Keratinocyte (primary cell): ENCODE data around the gene P2RY8. TPM values are rescaled to one million over a fixed set of nuclear protein-coding genes. Genes with fewer than 3 reads are reported as not detected.
"Not testable (repeated sequence)": the region's sequence is repeated elsewhere in the genome, so short reads cannot be mapped to it uniquely, and the experiment has no call there.

Experiments used
- DNase-seq: peaks from one replicate; pipeline ENCODE4 v3.0.0-alpha.2; 2011; ENCODE audit warnings: low read depth, missing footprints, low spot score
- FAIRE-seq: peaks from 2 replicates; lab custom pipeline; 2011; peaks lifted over from hg19 to GRCh38; lab: Jason Lieb, UNC
- H2AFZ ChIP-seq: 2 replicates; pipeline ENCODE4 v1.6.0; 2012; ENCODE audit warnings: low read length, control low read depth, inconsistent platforms; ENCODE audit not compliant: control insufficient read depth
- H3K27ac ChIP-seq: 2 replicates; pipeline ENCODE4 v1.5.1; 2011; ENCODE audit warnings: low read length; ENCODE audit not compliant: control insufficient read depth, insufficient read depth
- H3K27me3 ChIP-seq: 3 replicates; pipeline ENCODE4 v1.6.0; 2011; ENCODE audit warnings: low read length; ENCODE audit not compliant: control insufficient read depth, insufficient read depth; ENCODE audit errors: extremely low read depth
- H3K36me3 ChIP-seq, 2 experiments: 2 replicates in 1 of 2; 3 replicates in 1 of 2; pipeline ENCODE4 v1.5.1; 2011; ENCODE audit warnings: low read length in 2 of 2, mild to moderate bottlenecking in 1 of 2; ENCODE audit not compliant: control insufficient read depth in 2 of 2, insufficient read depth in 2 of 2; ENCODE audit errors: extremely low read depth in 1 of 2
- H3K4me1 ChIP-seq: 3 replicates; pipeline ENCODE4 v1.5.1; 2011; ENCODE audit warnings: low read length; ENCODE audit not compliant: control insufficient read depth, insufficient read depth; ENCODE audit errors: extremely low read depth
- H3K4me2 ChIP-seq: 3 replicates; pipeline ENCODE4 v1.6.0; 2011; ENCODE audit warnings: low read depth, low read length; ENCODE audit not compliant: control insufficient read depth, insufficient read depth; ENCODE audit errors: extremely low read depth
- H3K4me3 ChIP-seq, 3 experiments: fragments of 200-600 bp in 1 of 3; sonication (generic) in 1 of 3; 2 replicates in 2 of 3; 3 replicates in 1 of 3; pipeline ENCODE4 v1.5.1; 2011 to 2016; ENCODE audit warnings: low read length in 3 of 3, mild to moderate bottlenecking in 3 of 3, control low read depth in 2 of 3, inconsistent platforms in 1 of 3, low read depth in 1 of 3, mixed read lengths in 1 of 3, mixed run types in 1 of 3, moderate library complexity in 1 of 3; ENCODE audit not compliant: control insufficient read depth in 2 of 3, insufficient read depth in 2 of 3; ENCODE audit errors: extremely low read depth in 1 of 3
- H3K79me2 ChIP-seq: 2 replicates; pipeline ENCODE4 v1.6.0; 2012; ENCODE audit warnings: low read length; ENCODE audit not compliant: control insufficient read depth, insufficient read depth
- H3K9ac ChIP-seq: 3 replicates; pipeline ENCODE4 v1.6.0; 2011; ENCODE audit warnings: low read length; ENCODE audit not compliant: control insufficient read depth, insufficient read depth; ENCODE audit errors: extremely low read depth
- H3K9me1 ChIP-seq: 3 replicates; pipeline ENCODE4 v1.6.0; 2011; ENCODE audit warnings: low read length; ENCODE audit not compliant: control insufficient read depth, insufficient read depth; ENCODE audit errors: extremely low read depth
- H3K9me3 ChIP-seq: 2 replicates; pipeline ENCODE4 v1.5.1; 2012; ENCODE audit warnings: low read depth, low read length; ENCODE audit not compliant: control insufficient read depth
- H4K20me1 ChIP-seq: 3 replicates; pipeline ENCODE4 v1.6.0; 2011; ENCODE audit warnings: low read length; ENCODE audit not compliant: control insufficient read depth, insufficient read depth; ENCODE audit errors: extremely low read depth
- EZH2 ChIP-seq: IDR thresholded peaks from one replicate; pipeline ENCODE4 v1.6.1; 2012; ENCODE audit warnings: inconsistent platforms, mild to moderate bottlenecking, low read length, moderate library complexity
- dilution Hi-C: fragments of 300-500 bp; cut with MboI; formaldehyde crosslinking; loops from one replicate; pipeline ENCODE4 v1.7.0; 2020; ENCODE audit warnings: low sequenced_read_pairs; ENCODE audit not compliant: extremely low pct_ligation_motif_present
- polyA plus RNA-seq, 5 experiments: library from polyadenylated mRNA; depleted of rRNA in 3 of 5; stranded (reverse) in 3 of 5; stranded (forward) in 1 of 5; unstranded in 1 of 5; fragments of >200 nt; gene quantifications; 1 replicate in 1 of 5; 2 replicates in 3 of 5; 3 replicates in 1 of 5; pipeline versions ENCODE4 v1.2.1 to v1.2.3, GENCODE V29; 2011 to 2012; ENCODE audit warnings: missing spikeins in 2 of 5, low read depth in 1 of 5, low replicate concordance in 1 of 5
- TF ChIP-seq, protein P1 (sequence below), 3 experiments: IDR thresholded peaks in 1 of 3; conservative IDR thresholded peaks in 1 of 3; optimal IDR thresholded peaks in 1 of 3; 2 replicates in 2 of 3; 3 replicates in 1 of 3; pipeline versions ENCODE3 to v1.5.1; 2011; ENCODE audit warnings: low read length in 3 of 3, mild to moderate bottlenecking in 3 of 3, moderate library complexity in 2 of 3, control low read depth in 1 of 3, inconsistent platforms in 1 of 3; ENCODE audit not compliant: insufficient read depth in 2 of 3; ENCODE audit errors: extremely low read depth in 1 of 3

Gene P2RY8
- polyA plus RNA-seq, 1 donor (not counting 4 experiments of a cell fraction or from before 2014, with no cell fraction given) = not detected

DNA sequence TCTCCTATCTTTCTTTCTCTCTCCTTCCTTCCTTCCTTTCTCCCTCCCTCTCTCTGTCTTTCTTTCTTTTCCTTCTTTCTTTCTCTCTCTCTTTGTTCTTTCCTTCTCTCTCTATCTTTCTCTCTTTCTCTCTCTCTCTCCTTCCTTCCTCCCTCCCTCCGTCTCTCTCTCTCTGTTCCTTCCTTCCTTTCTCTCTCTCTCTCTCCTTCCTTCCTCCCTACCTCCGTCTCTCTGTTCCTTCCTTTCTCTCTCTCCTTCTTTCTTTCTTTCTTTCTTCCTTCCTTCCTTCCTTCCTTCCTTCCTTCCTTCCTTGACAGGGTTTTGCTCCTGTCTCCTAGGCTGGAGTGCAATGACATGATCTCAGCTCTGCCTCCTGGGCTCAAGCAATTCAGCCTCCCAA is 24.2 kb upstream of the P2RY8 start:
- H3K79me2 ChIP-seq = no peaks in the 10 kb centered on the region
- dilution Hi-C loops = no loop called here
- no peaks in the 10 kb centered on the region for H3K4me1 ChIP-seq
- no peaks in the 10 kb centered on the region for H3K9me1 ChIP-seq
- no peak overlapping the region for H3K4me2 ChIP-seq
- TF ChIP-seq, protein P1, sequence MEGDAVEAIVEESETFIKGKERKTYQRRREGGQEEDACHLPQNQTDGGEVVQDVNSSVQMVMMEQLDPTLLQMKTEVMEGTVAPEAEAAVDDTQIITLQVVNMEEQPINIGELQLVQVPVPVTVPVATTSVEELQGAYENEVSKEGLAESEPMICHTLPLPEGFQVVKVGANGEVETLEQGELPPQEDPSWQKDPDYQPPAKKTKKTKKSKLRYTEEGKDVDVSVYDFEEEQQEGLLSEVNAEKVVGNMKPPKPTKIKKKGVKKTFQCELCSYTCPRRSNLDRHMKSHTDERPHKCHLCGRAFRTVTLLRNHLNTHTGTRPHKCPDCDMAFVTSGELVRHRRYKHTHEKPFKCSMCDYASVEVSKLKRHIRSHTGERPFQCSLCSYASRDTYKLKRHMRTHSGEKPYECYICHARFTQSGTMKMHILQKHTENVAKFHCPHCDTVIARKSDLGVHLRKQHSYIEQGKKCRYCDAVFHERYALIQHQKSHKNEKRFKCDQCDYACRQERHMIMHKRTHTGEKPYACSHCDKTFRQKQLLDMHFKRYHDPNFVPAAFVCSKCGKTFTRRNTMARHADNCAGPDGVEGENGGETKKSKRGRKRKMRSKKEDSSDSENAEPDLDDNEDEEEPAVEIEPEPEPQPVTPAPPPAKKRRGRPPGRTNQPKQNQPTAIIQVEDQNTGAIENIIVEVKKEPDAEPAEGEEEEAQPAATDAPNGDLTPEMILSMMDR (optimal IDR thresholded peaks at IDR 0.05 in 1 of 3, IDR thresholded peaks at IDR 0.05 in 1 of 3, conservative IDR thresholded peaks at IDR 0.05 in 1 of 3; ENCODE audit: extremely low read depth in 1 of 3, insufficient read depth in 2 of 3, low read length in 3 of 3) = no peak
- no peak for TF ChIP-seq EZH2
- no peaks in the 10 kb centered on the region for H3K36me3 ChIP-seq
- H3K9me3 ChIP-seq = no peaks in the 10 kb centered on the region
- H3K4me3 ChIP-seq = no peak overlapping the region
- no peak overlapping the region for H3K27ac ChIP-seq
- H3K27me3 ChIP-seq = no peaks in the 10 kb centered on the region
- FAIRE-seq (no peak), DNase-seq (no peak)
- no peak overlapping the region for H3K9ac ChIP-seq
- no peaks in the 10 kb centered on the region for H4K20me1 ChIP-seq
- H2AFZ ChIP-seq = no peak overlapping the region

- H3K79me2 ChIP-seq = no peaks in the 10 kb centered on the region
- no peak overlapping the region for H3K9ac ChIP-seq
- TF ChIP-seq, protein P1 (optimal IDR thresholded peaks at IDR 0.05 in 1 of 3, IDR thresholded peaks at IDR 0.05 in 1 of 3, conservative IDR thresholded peaks at IDR 0.05 in 1 of 3; ENCODE audit: extremely low read depth in 1 of 3, insufficient read depth in 2 of 3, low read length in 3 of 3) = no peak
- TF ChIP-seq EZH2 = no peak
- FAIRE-seq = no peak
- H3K4me3 ChIP-seq = no peak overlapping the region
- H3K4me1 ChIP-seq = no peaks in the 10 kb centered on the region
- H3K36me3 ChIP-seq = no peaks in the 10 kb centered on the region
- H2AFZ ChIP-seq = no peak overlapping the region
- dilution Hi-C loops = no loop called here
- H3K27ac ChIP-seq = no peak overlapping the region
- no peaks in the 10 kb centered on the region for H4K20me1 ChIP-seq
- H3K9me3 ChIP-seq = no peaks in the 10 kb centered on the region
- no peak overlapping the region for H3K4me2 ChIP-seq
- H3K27me3 ChIP-seq = no peaks in the 10 kb centered on the region
- DNase-seq = no peak
- no peaks in the 10 kb centered on the region for H3K9me1 ChIP-seq
Measured at GRCh38 chrX:1558761-1559468, 21.9 kb upstream of the P2RY8 start.

GRCh38 chrX:1557442-1557841 is 20.5 kb upstream of the P2RY8 start:
- H3K9me1 ChIP-seq, H3K27ac ChIP-seq, H3K9me3 ChIP-seq, H4K20me1 ChIP-seq, H3K9ac ChIP-seq, H3K36me3 ChIP-seq, H3K4me3 ChIP-seq, FAIRE-seq, H3K4me2 ChIP-seq, H3K27me3 ChIP-seq, H3K4me1 ChIP-seq, dilution Hi-C loops, H3K79me2 ChIP-seq, H2AFZ ChIP-seq, DNase-seq: not testable (repeated sequence)
